H1 (cell line): ENCODE results near the gene CACNB1.

Experiments
- ASH2L ChIP-seq: fragments of 200-600, 300-600 bp; sonication (generic); IDR thresholded peaks from one replicate; pipeline ENCODE4 v1.7.1; 2017; ENCODE audit warnings: low read length
- CBX8 ChIP-seq: fragments of 300-800, 300-1000 bp; sonication (generic); IDR thresholded peaks from 2 replicates; pipeline ENCODE4 v1.7.1; 2016; ENCODE audit warnings: low read depth, low read length, borderline replicate concordance
- POLR2A ChIP-seq, 2 experiments: IDR thresholded peaks; 1 replicate in 1 of 2; 2 replicates in 1 of 2; pipeline ENCODE4 v1.6.1; 2011; ENCODE audit warnings: low read depth in 2 of 2, low read length in 2 of 2, mild to moderate bottlenecking in 2 of 2; ENCODE audit errors: control extremely low read depth in 1 of 2
- POLR2AphosphoS5 ChIP-seq: IDR thresholded peaks from 2 replicates; pipeline ENCODE4 v1.6.1; 2011; ENCODE audit warnings: low read depth, low read length
- TCF12 ChIP-seq: IDR thresholded peaks from 2 replicates; pipeline ENCODE4 v1.6.1; 2011; ENCODE audit warnings: low read depth, mild to moderate bottlenecking, low read length
- TF ChIP-seq, protein P1 (sequence below), 3 experiments: IDR thresholded peaks; 1 replicate in 2 of 3; 2 replicates in 1 of 3; pipeline versions ENCODE4 v1.5.1 to v1.6.1; 2011; ENCODE audit warnings: low read length in 3 of 3, mild to moderate bottlenecking in 3 of 3, inconsistent platforms in 2 of 3, low read depth in 1 of 3, moderate library complexity in 1 of 3; ENCODE audit not compliant: insufficient read depth in 1 of 3; ENCODE audit errors: control extremely low read depth in 1 of 3

DNA sequence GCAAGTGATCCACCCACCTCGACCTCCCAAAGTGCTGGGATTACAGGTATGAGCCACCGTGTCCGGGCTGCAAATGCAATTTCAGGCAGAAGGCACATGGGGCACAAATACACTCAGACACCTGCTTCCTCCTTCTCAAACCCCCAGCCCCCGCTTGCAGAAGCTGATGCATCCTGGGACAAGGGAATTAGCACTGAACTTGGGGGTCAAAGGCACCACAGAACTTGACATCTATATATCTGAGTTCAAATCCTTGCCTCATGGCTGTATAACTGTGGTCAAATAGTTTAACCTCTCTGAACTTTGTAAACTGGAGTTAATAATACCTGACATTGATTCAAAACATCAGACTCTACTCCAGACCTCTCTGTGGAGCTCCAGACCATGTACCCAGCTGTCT is 27.4 kb downstream of the CACNB1 start:
- TF ChIP-seq ASH2L: no peak
- no peak for TF ChIP-seq TCF12
- TF ChIP-seq, protein P1, sequence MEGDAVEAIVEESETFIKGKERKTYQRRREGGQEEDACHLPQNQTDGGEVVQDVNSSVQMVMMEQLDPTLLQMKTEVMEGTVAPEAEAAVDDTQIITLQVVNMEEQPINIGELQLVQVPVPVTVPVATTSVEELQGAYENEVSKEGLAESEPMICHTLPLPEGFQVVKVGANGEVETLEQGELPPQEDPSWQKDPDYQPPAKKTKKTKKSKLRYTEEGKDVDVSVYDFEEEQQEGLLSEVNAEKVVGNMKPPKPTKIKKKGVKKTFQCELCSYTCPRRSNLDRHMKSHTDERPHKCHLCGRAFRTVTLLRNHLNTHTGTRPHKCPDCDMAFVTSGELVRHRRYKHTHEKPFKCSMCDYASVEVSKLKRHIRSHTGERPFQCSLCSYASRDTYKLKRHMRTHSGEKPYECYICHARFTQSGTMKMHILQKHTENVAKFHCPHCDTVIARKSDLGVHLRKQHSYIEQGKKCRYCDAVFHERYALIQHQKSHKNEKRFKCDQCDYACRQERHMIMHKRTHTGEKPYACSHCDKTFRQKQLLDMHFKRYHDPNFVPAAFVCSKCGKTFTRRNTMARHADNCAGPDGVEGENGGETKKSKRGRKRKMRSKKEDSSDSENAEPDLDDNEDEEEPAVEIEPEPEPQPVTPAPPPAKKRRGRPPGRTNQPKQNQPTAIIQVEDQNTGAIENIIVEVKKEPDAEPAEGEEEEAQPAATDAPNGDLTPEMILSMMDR (IDR thresholded peaks at IDR 0.05; ENCODE audit: control extremely low read depth in 1 of 3, insufficient read depth in 1 of 3, low read depth in 1 of 3, low read length in 3 of 3): no peak
- TF ChIP-seq CBX8: no peak
- no peak for TF ChIP-seq POLR2AphosphoS5
- no peak for TF ChIP-seq POLR2A (IDR thresholded peaks at IDR 0.05; ENCODE audit: control extremely low read depth in 1 of 2, low read depth in 2 of 2, low read length in 2 of 2)
